Bladder microvascular endothelial cell (primary cell): ENCODE data around the gene GCN1. TPM values are rescaled to one million over a fixed set of nuclear protein-coding genes. Genes with fewer than 3 reads are reported as not detected.

Source experiments
- total RNA-seq: library from RNA; depleted of rRNA; stranded (reverse); fragments of >200 nt; gene quantifications from 2 replicates; pipeline ENCODE4 v1.2.3, GENCODE V29; 2014

The GCN1 gene, protein sequence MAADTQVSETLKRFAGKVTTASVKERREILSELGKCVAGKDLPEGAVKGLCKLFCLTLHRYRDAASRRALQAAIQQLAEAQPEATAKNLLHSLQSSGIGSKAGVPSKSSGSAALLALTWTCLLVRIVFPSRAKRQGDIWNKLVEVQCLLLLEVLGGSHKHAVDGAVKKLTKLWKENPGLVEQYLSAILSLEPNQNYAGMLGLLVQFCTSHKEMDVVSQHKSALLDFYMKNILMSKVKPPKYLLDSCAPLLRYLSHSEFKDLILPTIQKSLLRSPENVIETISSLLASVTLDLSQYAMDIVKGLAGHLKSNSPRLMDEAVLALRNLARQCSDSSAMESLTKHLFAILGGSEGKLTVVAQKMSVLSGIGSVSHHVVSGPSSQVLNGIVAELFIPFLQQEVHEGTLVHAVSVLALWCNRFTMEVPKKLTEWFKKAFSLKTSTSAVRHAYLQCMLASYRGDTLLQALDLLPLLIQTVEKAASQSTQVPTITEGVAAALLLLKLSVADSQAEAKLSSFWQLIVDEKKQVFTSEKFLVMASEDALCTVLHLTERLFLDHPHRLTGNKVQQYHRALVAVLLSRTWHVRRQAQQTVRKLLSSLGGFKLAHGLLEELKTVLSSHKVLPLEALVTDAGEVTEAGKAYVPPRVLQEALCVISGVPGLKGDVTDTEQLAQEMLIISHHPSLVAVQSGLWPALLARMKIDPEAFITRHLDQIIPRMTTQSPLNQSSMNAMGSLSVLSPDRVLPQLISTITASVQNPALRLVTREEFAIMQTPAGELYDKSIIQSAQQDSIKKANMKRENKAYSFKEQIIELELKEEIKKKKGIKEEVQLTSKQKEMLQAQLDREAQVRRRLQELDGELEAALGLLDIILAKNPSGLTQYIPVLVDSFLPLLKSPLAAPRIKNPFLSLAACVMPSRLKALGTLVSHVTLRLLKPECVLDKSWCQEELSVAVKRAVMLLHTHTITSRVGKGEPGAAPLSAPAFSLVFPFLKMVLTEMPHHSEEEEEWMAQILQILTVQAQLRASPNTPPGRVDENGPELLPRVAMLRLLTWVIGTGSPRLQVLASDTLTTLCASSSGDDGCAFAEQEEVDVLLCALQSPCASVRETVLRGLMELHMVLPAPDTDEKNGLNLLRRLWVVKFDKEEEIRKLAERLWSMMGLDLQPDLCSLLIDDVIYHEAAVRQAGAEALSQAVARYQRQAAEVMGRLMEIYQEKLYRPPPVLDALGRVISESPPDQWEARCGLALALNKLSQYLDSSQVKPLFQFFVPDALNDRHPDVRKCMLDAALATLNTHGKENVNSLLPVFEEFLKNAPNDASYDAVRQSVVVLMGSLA (N-terminal part only)
- total RNA-seq = 67.8 and 191 TPM in 2 replicates

GRCh38 chr12:120194534-120195395 lies at the start of gene GCN1:
Gene GCN1, minus strand, starts transcription at chr12:120194715. Its CDS starts 18 bp downstream, at chr12:120194697.

GRCh38 chr12:120116441-120116791 lies 78.1 kb downstream of the GCN1 start, which contains the start of gene RAB35:
Gene RAB35, minus strand, starts transcription at chr12:120116753. Its CDS starts 103 bp downstream, at chr12:120116650.

Other genes starting within 250 kb of the GCN1 start
- 0.13 TPM in 1 of 2 replicates, not detected in the other for gene BICDL1, start 205.5 kb downstream of the GCN1 start, total RNA-seq
- 41.1 and 45.3 TPM in 2 replicates for gene RAB35, start 78.0 kb downstream of the GCN1 start, total RNA-seq
- 2,307 and 3,078 TPM in 2 replicates for gene RPLP0, start 6.4 kb upstream of the GCN1 start, total RNA-seq
- gene PXN, start 71.0 kb upstream of the GCN1 start, total RNA-seq = 34.3 and 78.6 TPM in 2 replicates
- gene RNU4-2, start 97.2 kb upstream of the GCN1 start, total RNA-seq = under 0.01 TPM in 2 replicates
- under 0.01 TPM in 1 of 2 replicates, not detected in the other for gene RNU4-1, start 98.5 kb upstream of the GCN1 start, total RNA-seq
- gene SIRT4, start 107.6 kb upstream of the GCN1 start, total RNA-seq = 1.1 and 1.8 TPM in 2 replicates
- not detected in 2 replicates for gene PLA2G1B, start 133.1 kb upstream of the GCN1 start, total RNA-seq
- not detected in 2 replicates for gene MSI1, start 174.4 kb upstream of the GCN1 start, total RNA-seq
- gene COX6A1, start 243.4 kb upstream of the GCN1 start, total RNA-seq = 418 and 561 TPM in 2 replicates